Left renal cortex interstitium (tissue), 4 donors: ENCODE measurements around the gene EXOC6B. TPM values are rescaled to one million over a fixed set of nuclear protein-coding genes. Genes with fewer than 3 reads are reported as not detected.

Experiments
- DNase-seq, 4 donors: peaks; one replicate each; pipeline ENCODE4 v3.0.0-alpha.2; 2013; ENCODE audit warnings: low read depth in 4 of 4, low spot score in 2 of 4, missing footprints in 1 of 4
- polyA plus RNA-seq, 4 donors: library from polyadenylated mRNA; unstranded; fragments of 120-200 nt; gene quantifications; one replicate each; pipeline ENCODE4 v1.2.1, GENCODE V29; 2013; ENCODE audit not compliant: insufficient read length in 4 of 4

EXOC6B gene
- polyA plus RNA-seq, 4 donors = 20.7 to 23.6 (median 22.1) TPM

DNA sequence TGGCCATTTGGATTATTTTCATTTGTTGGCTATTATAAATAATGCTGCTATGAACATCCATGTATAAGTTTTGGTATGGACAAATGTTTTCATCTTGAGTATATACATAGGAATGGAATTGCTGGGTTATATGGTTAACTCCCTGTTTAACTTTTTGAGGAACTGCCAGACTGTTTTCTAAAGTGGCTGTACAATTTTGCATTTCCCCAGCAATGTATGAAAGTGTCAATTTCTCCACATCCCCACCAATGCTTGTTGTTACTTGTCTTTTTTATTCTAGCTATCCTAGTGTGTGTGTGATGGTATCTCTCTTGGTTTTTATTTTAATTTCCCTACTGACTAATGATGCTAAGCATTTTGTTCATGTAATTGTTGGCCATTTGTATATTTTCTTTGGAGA is 587.5 kb downstream of the EXOC6B start:
- no peak for DNase-seq

DNA sequence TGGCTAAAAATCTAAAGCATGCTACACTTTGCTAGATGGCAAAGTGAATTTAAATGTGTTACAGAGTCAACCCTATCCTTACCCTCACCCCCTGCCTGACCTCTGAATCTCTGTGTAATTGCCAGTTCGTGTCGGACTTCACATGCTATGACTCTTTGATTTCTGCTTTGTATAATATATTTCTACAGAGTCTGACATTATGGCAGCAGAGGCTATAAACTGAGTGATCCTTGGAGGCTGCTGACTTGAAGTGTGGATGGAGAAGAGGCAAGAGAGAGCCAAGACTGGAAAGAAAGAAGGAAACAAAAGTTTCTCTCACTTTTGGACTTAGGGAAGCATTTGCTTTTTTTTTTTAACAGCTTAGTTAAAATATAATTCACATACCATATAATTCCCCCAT is 588.3 kb downstream of the EXOC6B start:
- no peak for DNase-seq

DNA sequence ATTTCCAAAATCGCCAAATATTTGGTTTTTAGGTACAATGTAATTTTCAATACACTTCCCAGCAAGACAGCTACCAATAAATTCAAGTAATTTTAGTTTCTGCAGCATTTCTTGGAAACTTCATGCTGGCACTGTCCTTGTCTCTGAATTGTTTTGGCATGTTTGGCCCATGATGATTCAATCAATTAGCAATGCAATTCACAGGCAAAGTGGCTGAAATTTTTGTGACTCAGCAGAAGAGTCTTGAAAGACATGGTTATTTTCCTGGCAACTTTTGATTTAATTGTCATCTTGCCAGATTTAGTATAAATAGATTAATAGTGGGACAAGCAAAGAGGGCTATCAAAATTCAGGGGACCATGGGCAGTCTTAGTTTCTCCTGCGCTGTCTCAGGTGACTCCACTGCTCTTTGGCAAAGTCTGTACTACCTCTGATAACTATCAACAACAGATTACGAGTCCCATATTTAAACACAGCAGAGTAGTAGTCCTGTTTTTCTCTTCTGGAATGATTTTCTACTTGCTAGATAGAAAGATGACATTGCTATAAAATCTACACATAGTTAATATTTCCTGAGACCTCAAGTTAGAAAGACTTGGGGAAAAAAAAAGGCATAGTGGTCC is 589.3 kb downstream of the EXOC6B start:
- DNase-seq = no peak

DNA sequence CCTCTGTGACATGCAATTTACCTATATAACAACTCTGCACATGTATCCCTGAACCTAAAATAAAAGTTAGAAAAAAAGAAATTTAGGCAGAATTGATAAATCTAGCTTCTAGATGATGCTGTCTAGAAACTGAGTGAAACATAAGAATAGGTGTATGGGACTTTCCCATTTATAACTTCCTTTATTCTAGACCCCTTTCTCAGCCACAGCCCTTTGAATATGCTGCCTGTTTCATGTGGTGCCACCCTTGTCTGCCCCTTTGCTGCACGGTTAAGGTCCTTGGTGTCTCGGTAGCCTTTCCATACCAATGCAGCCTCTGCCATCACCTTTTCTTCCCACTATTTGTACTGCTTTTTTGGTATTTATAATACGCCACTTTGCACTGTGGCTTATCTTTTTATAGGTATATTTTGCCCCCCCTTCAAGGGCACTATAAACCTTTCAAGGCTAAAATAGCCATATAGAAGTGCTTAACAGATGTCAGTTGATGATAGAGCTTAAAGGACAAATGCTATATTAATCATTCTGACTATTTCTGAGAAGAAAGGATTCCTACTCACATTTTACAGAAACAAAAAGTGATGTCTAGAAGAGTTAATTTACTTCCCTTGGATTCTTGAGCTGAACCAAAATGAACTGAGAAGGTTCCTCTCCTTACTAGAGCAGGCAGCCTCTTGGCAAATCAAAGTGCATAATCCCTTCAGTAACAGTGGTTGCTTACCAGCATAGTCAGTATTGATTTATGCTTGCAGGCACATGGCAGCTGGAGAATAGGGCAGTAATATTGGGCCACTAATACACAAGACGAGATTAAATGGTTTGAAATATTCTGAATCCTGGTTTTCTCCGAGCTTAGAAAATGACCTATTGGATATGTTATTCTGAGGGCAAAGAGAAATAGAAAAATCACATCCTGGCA is 590.1 kb downstream of the EXOC6B start:
- no peak for DNase-seq

DNA sequence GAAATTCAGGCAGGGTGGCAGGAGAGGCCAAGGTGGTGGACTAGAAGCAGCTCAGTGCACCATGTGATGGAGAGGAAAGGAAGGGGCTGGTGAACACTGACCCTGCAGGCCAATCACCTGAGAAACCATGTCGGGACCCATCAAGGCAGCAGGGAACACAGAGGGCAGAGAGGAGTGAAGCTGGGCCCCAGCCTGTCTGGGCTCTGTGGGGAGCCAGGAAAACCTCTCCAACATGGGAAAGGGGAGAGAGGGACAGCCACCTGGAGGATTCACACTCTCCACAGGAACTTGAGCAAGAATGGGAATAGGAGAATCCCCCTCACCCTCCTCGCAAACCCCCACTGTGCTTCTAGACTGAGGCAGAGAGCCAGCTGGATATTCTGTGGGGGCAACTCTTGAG is 592.6 kb downstream of the EXOC6B start:
- DNase-seq = no peak

DNA sequence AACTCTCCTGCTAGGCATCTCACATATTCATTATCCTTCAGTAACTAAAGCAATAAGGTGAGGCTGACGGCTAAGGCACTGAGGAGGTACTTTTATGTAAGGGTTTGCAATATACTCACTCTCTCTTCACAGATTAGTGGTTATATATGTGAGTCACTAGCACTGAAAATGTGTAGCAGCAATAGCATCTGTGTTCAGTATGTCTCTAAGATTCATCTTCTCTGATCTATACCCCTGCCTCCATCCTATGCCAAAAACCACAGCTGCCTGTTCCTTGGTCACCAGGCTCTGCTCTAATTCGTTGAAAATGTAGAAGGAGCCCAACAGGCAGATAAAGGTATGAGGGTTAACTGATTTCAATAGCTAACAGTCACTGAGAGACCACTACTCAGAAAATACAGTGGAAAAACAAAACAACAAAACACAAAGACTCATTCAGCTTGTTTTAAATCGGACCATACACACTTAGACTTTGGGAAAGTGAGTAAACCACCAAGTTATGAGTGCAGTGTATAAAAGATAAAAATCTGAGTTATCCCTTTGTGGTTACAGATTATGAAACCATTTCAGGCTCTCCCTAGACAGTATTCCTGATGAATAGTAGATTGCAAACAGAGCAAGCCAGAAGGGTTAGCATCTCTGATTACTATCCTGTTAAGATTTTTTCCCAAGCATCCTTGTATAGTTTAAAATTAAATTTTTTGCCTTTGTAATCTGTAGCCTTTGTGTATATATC is 602.8 kb downstream of the EXOC6B start:
- no peak for DNase-seq

DNA sequence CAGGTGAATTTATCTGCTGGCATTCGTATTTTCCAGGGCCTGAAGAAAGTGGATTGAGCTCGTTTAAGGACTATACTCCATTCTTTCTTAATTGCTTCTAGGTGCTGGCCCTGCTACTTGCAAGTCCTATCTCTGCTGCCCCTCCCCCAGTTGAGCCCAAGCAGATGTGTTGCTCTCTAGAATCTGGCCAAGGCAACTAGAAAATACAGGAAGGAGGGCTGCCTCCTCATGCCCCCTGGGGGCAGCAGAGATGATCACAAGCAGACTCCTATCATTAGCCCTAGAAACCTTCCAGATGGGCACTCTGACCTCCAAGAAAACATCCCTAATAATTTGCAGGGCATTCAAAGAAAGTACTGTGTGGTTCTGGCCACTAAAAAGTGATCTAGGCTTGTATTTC is 605.7 kb downstream of the EXOC6B start:
- DNase-seq = no peak

DNA sequence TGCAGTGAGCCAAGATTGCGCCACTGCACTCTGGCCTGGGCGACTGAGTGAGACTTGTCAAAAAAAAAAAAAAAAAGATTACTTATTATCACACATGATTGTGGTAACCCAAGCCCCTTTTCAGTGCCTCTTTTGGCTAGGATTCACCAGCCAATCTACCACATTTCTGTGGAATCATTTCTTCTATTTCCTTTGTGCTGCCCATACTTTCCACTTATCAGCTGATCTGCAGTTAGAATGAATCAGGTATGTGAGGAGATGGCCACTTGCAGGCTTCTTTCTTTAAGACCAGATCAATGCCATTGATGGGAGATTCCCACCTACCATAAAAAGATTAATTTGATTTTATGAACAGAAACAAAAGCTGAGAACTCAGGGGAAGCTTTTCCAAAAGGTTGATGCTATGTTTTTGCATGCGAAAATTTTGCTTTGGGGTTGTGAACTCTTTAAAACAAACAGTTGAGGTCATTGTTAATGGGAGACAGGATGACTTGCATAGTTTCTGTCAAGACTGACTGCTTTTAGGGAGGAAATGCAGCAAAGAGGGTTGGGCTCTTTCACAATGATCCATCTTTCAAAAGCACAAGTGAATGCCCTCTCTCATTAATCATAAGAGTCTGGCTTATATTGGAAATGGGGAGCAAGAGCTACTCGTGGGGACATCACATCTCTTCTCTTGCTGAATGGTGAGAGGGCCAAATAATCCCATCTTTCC is 611.2 kb downstream of the EXOC6B start:
- DNase-seq = no peak

DNA sequence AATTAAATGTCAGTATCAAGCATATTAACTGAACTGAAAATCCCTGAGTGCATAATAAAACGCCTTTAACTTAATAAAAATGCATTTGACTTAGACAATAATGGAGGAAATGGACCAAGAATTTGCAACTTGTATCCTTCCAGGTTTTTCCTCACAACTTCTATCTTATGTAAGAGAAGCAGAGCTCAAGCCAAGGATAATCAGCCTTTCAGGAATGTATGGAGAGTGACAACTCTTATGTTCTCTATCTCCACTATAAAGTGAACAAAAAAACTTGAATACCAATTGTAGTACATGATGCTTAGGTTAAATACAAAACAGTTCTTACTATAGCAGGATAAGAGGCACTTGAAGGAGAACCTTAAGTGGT is 613.4 kb downstream of the EXOC6B start:
- DNase-seq = no peak

DNA sequence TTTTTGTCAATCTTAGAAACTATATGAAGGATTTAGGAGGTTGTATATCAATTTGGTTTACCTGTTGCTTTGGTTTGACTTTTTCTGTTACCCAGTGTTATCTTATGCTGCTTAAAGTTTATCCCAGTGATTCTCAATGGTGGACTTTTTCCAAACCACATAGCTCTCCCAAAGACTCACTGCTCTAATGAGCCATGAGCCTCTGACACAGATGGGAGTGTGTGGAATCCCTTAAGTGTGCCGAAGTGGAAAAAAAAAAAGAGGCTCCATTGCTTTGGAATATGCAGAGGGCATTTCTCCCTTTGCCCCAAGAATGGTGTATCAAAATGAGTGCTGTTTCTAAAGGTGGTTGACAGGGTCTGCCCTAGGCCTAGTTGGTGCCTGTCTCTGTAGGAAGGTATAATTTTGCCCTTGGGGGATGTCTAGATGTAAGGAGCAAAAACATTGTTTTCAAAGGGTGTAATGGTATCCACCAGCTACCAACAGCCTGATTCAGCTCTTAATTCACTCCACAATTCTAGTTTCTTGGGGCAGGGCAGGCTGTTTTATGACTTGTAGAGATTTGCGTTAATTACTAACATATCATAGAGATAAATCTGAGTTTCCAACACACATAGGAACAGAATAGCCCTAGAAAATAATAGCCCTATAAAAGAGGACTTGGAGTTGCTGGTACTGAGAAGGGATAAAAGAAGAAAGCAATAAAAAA is 613.9 kb downstream of the EXOC6B start:
- DNase-seq = no peak

DNA sequence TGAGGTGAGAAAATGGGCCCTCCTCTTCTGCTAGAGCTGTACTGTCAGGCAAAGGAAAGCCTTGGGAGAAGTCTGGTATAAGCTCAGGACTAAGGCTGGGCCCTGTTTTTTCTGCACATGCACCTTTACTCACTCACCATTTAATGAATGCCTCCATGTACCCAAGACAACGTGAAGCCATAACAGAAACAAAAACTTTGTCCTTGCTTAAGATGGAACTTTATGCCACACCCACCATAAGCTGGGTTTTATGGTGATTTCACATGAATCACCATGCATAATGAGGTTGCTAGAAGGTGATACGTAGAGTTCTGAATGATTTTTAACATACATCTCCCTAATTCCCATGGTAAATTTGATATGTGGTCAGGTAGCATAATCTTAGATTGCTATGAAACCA is 614.5 kb downstream of the EXOC6B start:
- no peak for DNase-seq

DNA sequence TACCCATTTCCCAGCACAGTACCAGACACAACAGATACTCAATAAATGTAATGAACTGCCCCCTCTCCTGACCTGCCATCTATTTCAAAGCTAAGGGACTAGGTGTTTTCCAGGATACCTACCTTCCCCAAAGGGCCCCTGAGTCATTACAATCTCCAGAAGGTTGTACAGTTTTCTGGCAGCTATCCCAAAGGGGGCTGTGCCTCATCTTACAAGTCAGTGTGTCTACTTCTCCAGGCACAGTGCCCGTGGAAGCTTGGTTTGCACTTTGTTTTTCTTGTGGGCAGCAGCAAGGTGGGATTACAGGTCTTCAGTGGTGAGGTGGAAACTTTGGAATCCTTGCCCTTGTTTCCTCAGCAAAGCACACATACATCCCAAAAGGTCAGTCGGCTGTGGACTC is 615.4 kb downstream of the EXOC6B start:
- no peak for DNase-seq

DNA sequence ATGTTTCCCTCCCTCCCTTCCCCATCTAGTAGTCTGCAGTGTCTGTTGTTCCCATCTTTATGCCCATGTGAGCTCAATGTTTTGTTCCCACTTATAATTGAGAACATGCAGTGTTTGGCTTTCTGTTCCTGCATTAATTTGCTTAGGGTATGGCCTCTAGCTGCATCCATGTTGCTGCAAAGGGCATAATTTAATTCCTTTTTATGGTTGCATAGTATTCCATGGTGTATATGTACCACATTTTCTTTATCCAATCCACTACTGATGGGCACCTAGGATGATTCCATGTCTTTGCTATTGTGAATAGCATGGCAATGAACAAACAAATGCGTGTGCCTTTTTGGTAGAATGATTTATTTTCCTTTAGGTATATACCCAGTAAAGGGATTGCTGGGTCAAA is 617.6 kb downstream of the EXOC6B start:
- DNase-seq = no peak

DNA sequence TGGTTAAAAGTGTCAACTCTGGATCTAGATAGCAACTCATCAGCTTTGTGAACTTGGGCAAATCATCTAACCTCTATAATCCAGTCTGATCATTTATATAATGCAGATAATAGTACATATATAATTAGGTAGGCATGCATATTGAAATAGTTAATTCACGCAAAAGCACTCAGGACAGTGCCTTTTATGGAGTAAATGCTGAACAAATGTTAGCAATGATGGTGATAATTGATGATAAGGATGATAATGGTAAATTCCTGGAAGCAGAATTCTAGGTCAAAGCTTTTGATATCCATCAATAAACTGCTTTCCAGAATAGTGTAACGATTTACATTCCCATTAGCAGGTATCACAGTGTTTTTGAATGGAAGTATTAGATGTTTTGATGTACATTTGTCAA is 618.5 kb downstream of the EXOC6B start:
- no peak for DNase-seq

DNA sequence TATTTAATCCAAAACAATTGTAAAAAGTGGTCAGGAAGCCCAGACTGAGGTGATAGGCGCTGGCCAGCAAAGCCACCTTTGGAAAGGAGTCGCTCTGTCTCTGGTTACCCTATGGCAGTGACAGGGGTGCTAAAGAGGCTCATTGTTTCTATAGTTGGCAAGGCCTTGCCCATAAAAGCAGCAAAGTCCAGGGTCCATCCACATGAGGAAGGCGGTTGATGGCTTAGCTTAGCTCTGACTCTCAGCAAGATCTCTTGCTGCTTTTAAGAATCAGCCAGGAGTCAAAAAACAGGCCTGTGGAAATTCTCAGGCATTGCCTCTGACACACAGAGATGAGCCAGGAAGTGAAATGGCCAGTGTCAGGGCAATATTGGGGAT is 620.3 kb downstream of the EXOC6B start:
- no peak for DNase-seq

DNA sequence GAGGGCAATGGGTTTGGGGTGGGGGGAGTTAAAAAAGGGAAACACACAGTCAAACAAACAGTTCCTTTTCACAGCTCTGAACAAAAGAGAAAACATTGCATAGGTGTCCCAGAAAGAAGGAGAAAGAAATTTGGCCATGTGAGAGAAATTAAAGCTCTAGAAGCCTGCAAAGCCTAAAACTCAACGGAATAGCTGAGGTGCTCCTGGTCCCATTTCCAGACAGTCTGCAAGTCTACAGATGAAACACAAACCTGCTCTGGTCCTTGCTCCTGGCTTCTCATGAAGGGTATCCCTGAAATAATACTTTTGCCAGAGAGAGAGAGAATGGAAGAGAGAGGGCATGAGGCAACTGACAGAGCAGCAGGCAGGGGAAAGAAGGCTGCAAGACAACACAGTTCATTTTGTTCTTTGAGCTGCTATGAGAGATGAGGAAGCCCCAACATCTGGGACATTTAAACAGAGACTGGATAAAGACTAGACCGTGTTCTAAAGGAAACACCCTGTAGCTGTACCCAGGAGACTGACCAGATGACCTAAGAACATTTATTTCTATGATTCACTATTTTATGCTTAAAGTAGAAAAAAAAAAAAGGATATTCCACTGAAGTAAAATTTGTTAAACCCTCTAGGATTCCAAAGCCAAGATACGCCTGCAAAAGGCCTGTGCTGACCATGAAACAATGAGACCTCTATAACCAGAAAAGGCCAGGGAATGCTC is 620.9 kb downstream of the EXOC6B start:
- no peak for DNase-seq

DNA sequence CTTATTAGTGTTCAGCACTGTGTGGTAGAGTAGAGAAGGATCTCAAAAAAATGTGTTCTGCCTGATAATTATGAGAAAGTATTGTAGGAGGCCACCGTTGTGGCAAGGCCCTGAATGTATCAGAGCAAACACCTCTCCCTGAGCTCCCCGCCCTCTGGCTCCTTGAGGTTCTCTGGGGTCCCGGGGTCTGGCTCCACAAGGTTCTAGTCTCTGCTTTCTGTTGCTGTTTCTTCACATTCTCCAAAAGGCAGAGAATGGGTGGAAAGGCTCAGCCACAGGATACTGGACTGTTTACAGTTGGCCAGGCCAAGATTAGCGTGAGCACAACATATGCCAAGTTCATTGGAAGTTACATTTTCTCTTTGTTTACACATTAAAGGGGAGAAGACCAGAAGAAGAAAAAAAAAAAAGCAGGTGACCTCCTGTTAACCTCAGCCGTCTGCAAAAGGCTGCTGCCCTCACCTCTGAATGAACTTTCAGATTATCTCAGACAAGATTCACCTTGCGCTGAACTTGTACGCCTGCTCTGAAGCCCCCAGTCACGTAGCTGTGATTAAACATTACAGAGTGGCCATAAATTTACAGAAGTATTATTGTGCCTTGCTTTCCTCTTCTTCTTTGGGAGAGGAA is 621.6 kb downstream of the EXOC6B start:
- DNase-seq = peak; percentile 36 to 64 (median 60)

DNA sequence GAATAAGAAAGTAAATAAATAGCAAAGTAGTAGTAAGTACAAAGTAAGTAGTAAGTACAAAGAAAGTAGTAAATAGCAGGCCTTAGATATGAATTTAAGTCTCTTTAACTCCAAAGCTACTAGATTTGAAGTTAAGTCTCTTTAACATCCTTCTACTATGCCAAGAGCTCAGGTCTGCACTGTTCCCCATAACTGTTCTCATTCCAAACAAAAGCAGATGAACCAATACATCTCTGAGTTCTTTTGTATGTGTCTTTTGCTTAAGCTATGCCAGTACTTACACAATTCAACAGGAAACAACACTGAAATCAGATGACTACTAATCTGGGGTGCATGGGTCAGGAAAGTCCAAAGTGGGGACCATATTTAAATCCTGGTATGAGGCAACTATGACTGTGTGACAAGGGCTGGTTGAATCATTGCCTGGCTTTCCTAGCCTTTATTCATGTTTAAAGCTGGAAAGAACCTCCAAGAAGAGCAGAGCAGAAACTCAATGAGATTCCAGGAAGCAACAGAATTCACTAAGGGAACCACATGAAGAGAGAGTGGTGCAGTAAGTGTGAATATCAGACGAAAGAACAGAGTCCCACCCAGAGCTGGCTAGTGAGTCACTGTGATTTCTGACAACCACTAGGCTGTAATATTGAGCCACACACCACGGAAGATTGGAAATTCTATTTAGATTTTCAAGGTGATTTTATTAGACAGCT is 627.1 kb downstream of the EXOC6B start:
- DNase-seq = no peak

DNA sequence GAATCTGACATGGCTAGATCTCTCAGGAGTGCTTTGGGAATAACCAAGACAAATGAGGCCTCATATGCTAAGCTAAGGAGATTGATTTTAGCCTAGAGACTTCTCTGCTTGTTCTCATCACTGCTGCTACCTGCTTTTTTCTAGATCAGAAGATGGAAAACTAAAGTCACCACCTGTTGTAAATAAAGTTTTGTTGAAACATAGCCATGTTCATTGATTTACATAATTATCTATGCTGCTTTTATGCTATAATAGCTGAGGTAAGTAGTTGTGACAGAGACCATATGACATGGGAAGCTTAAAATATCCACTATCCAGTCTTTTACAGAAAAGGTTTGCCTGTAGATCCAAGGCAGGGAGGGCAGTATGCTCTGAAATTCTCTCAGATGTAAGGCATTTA is 632.1 kb downstream of the EXOC6B start:
- no peak for DNase-seq
